HG03196 (cell line): ENCODE data around the gene RIPK4.
"Not testable (repeated sequence)": the region's sequence is repeated elsewhere in the genome, so short reads cannot be mapped to it uniquely, and the experiment has no call there.

Experiments
- ATAC-seq: cut with Tn5 transposase; IDR thresholded peaks from one replicate; pipeline ENCODE4 v1.9.1; 2021; ENCODE audit not compliant: unreplicated experiment

The RIPK4 gene

GRCh38 chr21:41796476-41797080 is 29.7 kb upstream of the RIPK4 start:
- no peak for ATAC-seq

GRCh38 chr21:41795726-41796125 is 28.9 kb upstream of the RIPK4 start:
- no peak for ATAC-seq

- ATAC-seq = no peak
These were observed 27.7 kb upstream of the RIPK4 start for GRCh38 chr21:41794600-41794999.

GRCh38 chr21:41792711-41793110 is 25.9 kb upstream of the RIPK4 start:
- ATAC-seq = no peak

GRCh38 chr21:41786509-41786987 is 19.7 kb upstream of the RIPK4 start:
- ATAC-seq = no peak

- ATAC-seq = not testable (repeated sequence)
These were observed 18.4 kb upstream of the RIPK4 start for GRCh38 chr21:41785262-41785661.

GRCh38 chr21:41784456-41785102 is 17.7 kb upstream of the RIPK4 start:
- no peak for ATAC-seq

GRCh38 chr21:41783476-41784180 is 16.8 kb upstream of the RIPK4 start:
- ATAC-seq = no peak

- no peak for ATAC-seq
These were observed 14.2 kb upstream of the RIPK4 start for GRCh38 chr21:41781050-41781410.

GRCh38 chr21:41780337-41781049 is 13.6 kb upstream of the RIPK4 start:
- no peak for ATAC-seq

GRCh38 chr21:41779659-41780058 is 12.8 kb upstream of the RIPK4 start:
- no peak for ATAC-seq

GRCh38 chr21:41778930-41779600 is 12.2 kb upstream of the RIPK4 start:
- ATAC-seq = no peak

GRCh38 chr21:41777951-41778815 is 11.3 kb upstream of the RIPK4 start:
- no peak for ATAC-seq

- ATAC-seq = no peak
These were observed 9.9 kb upstream of the RIPK4 start for GRCh38 chr21:41776778-41777177.

GRCh38 chr21:41775149-41775472 is 8.3 kb upstream of the RIPK4 start:
- ATAC-seq = no peak

- ATAC-seq = no peak
These were observed 7.8 kb upstream of the RIPK4 start for GRCh38 chr21:41774467-41775148.

- ATAC-seq = no peak
These were observed 5.7 kb upstream of the RIPK4 start for GRCh38 chr21:41772351-41773080.

GRCh38 chr21:41771625-41771945 is 4.7 kb upstream of the RIPK4 start:
- ATAC-seq = no peak
